GM13976 (cell line): ENCODE measurements around the gene PHF2.

Experiments
- DNase-seq: peaks from one replicate; pipeline ENCODE4 v3.0.0; 2012; ENCODE audit warnings: low spot score
- CTCF ChIP-seq: IDR thresholded peaks from 2 replicates; pipeline ENCODE4 v1.5.1; 2012; ENCODE audit warnings: borderline replicate concordance, mild to moderate bottlenecking; ENCODE audit not compliant: insufficient read depth; ENCODE audit errors: extremely low read depth, missing control alignments, control extremely low read depth
- in situ Hi-C: fragments of 300-500 bp; cut with MboI; formaldehyde crosslinking; loops from one replicate; pipeline ENCODE4 v1.12.0; 2022; ENCODE audit warnings: low sequenced_read_pairs, mixed read lengths, inconsistent platforms; ENCODE audit not compliant: unreplicated experiment

PHF2 gene

DNA sequence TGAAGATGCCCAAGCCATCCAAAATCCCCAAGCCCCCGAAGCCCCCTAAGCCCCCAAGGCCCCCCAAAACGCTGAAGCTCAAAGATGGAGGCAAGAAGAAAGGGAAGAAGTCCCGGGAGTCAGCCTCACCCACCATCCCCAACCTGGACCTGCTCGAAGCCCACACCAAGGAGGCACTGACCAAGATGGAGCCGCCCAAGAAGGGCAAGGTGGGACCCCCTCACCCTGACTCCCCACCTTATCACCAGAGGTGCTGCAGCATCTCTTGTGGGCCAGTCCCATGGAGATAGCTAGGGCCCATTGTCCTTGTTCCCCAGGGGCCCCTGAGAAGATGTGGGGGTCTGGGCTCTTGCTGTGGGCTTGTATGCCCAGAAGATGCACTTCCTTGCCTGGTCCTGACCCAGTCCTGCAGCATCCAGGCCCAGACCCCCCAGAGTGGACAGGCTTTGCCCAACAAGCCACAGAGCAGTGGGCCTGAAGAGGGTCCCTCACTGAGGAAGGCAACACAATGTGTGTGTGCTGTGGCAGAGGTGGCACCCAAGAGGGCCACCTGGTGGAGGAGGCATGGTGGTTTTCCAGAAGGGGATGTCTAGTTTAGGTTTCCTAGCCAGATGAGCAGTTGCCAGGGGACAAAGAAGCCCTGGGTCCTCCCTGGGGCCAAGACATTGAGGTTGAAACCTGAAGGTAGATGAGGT lies 84.1 kb downstream of the PHF2 start:
- TF ChIP-seq CTCF, result no peak
- no peak for DNase-seq
- in situ Hi-C loops, result no loop called here

DNA sequence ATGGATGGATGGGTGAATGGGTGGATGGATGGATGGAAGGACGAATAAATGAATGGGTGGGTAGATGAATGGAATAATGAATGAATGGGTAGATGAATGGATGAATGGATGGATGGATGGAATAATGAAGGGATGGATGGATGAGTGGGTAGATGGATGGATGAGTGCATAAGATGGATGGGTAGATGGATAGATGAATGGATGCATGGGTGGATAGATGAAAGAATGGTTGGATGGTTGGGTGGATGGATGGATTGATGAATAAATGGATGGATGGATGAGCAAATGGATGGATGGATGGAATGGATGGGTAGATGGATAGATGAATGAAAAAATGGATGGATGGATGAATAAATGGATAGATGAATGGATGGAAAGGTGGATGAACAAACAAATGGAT lies 85.2 kb downstream of the PHF2 start:
- DNase-seq, result no peak
- no peak for TF ChIP-seq CTCF
- in situ Hi-C loops, result no loop called here

- TF ChIP-seq CTCF, result no peak
- DNase-seq, result no peak
- in situ Hi-C loops, result no loop called here
Measured at GRCh38 chr9:93662016-93662638, 85.7 kb downstream of the PHF2 start.

- in situ Hi-C loops, result no loop called here
- TF ChIP-seq CTCF, result no peak
- DNase-seq, result no peak
Measured at GRCh38 chr9:93662952-93663572, 86.7 kb downstream of the PHF2 start.

DNA sequence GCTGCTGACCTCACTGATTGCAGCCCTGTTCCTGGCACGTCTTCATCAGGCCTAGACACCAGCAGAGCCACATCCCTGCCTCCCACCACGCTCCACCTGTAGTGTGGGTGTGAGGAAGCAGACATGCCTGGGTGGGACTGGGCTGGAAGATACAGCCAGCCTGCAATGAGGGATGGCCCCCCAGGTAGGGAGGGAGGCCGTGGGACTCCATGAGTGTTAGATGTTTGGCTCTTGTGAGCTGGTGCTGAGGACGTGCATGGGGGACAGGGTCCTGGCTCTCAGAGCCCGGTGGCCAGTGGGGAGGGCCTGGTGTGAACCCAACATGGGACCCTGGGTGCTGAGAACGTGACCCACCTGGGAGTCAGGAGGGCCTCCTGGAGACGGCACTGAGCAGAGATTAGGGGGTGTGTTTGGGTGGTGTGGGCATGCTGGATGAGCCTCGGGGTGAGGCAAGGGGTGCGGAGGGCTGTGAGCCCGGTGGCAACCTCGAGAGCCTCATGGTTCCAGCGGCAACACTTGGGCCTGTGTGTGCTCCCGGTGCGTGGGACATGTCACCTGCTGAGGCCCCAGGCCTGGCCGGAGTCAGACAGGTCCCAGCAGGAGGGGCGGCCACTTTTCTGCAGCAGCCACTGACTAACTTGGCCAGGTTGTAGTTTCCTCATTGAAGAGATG lies 87.6 kb downstream of the PHF2 start:
- no peak for TF ChIP-seq CTCF
- in situ Hi-C loops, result no loop called here
- DNase-seq, result no peak

DNA sequence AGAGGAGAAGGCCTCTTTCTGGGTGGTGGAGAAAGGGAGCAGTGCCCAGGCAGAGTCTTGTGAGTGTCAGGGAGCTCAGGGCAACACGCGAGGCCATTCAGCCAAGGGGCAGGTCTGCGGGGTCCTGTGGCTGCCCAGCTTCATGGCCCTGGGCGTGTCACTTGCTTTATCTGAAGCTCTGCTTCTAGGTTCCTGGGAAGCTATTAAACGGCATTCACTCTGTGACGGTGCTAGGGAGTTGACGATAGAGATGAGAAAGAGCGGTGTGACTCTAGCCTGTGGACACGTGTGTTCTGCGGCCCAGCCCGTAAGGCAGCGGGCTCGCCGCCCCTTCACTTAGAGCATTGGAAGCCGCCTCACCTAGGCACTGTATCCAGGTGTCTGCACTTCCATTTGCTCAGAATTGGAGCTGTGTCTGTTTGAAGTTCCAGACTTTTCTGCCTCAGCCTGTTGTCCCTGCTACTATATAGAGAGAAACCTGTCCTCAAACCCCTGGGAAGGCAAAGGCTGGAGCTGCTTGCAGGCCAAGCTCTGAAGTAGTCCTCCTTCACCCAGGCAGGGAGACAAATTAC lies 88.3 kb downstream of the PHF2 start:
- no peak for TF ChIP-seq CTCF
- DNase-seq, result no peak
- in situ Hi-C loops, result no loop called here
